Measurements from ENCODE around the gene PLD4.

The PLD4 gene

DNA sequence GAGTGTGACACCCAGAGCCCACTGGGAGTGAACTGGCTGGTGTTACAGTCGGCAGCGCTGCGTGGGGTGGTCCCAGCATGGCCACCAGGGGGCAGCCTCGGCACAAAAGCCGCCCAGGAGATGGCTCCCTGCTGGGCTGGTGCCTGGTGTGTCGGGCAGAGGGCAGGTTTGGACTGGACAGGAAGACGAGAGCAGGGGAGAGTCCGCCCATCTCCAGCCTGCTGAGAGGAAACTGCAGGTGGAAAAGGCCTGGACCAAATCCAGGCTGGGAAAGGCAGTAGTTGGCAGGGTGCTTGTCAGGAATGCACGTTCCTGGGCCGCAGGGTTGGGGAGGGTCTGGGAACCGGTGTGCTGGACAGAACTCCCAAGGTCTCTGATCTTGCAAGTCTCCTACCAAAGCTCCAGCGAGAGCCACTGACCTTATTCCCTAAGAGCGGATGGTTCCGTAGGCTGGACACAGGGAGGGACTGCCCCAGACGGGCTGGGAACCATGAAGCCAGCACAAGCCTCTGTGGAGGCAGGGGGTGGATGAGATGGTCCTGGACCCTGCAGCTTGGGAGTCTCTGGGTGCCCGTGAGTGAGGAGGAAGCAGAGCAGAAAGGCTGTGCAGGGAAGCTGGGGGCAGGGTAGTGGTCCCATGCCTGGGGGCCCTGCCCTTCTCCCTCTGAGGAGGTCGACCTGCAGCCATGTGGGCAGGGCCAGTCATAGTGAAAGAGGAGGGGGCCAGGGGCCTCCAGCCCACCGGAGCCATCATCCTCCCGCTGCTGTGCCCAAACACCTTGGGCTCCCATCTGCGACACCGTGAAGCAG is 51.7 kb downstream of the PLD4 start:
- peak; percentile 76 to 77 for DNase-seq

DNA sequence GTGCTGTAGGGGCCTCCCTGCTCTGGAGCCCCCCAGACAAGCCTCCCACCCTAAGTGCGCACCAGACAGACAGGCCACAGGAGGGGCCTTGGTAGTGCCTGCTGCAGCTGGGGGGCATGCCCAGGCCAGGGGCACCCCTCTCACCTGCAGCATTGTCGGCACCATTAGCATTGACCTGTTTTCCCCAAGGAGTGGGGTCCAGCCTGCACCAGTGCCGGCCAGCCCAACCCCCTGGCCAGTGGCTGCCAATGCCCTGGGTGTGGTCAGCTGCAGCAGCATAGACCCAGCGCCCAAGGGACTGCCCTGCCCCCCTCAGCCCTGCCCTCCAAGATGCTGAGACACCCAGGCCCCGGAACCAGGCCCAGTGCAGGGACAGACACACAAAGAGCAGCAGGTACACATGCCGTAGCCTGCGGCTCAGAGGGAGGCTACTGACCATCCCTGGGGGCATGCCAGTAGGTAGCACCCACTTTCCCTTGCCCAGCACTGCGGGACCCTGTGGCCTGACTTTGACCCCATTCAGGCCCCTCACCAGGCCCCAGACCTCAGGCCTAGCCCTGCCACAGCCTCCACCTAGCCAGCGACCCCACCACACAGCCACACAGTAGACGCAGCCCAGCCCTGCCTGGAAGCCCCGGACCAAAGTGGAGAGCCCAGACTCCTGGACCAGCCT is 52.5 kb downstream of the PLD4 start:
- no peak for DNase-seq

DNA sequence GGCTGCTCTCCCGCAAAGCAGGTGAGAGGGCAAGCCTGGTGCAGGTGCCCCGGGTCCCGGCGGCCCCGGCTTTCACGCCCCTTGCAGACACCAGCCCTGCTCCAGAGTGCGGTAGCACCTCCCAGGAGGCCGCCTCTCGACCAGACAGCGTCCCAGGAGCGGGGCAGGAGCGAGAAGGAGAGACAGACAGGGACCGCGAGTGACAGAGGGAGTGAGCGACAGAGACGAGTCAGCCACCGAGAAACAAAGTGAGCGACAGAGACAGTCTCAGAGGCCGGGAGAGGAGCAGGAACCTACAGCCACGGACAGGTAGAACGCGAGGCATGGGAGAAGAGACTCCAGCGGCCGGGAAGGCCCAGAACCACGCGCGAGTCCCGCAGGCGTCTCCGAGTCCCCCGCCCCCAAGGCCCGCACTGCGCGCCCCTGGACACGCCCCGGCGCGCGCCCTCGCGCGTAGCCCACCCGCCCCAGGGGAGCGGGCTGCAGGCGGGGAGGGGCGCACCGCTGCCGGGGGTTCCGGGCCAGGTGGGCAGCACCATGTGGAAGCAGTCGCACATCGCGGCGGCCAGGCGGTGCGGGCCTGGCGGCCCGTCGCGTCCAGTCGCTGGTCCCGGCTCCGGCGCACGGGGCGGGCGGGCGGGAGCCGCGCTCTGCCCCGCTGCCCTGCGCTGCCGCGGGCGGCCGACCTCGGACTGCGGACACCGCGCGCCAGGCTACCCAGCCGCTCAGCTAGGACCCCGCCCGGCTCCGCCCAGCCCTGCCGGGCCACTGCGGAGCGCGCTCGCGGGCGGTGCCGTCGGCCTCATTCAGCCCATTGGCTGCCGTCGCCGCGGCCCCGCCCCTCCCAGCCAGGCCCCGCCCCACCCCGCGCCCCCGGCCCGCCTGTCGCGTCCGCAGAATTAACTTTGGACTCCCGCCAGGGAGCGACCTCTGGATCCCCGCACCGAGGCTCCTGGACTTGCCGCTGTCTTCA is 53.3 kb downstream of the PLD4 start, which contains the start of gene AHNAK2:
Gene AHNAK2 (minus strand): TSS at position 694 of the 973 bp plus-strand sequence. CDS start 137 bp downstream, at position 557.
- DNase-seq, result no peak

DNA sequence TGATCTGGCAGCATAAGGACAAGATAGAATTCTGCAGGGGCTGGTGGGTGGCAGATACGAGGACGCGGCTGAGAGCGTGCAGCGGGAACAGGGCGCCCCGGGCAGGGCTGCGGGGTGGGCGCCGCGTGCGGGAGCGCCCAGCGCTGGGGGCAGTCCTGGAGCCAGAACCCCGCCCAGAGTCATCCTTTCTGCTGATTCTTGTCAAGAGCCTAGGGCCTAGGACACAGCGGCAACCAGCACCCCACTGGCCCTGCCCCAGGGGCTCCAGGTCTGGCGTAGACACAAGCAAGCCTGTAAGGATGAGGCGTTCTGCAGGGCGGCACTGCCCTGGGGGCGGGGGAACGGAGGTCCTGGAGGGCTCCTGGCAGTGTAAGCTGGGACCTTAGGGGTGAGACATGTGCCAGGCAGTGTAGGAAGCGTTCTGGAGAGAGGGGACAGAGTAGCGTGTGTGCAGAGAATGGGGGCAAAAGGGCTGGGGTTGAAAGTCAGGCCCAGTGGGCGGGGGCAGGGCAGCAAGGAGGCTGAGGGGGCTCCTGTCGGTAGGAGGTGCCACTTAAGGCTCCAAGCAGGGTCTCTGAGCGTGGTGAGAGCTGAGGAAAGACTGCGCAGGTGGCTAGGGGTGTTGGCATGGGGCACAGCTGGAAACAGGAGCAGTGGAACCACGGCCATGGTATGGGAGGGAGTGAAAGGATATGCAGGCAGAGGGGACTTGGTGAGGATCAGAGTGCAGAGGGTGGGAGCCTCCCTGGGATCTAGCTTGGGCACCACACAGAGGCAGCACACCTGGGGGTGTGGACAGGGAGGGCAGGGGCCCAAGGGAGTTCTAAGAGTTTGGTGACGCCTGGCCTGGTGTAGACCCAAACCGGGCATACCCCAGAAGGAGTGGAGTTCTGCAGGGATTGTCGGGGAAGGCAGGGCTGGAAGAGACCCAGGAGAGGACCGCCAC is 54.3 kb downstream of the PLD4 start:
- no peak for DNase-seq

DNA sequence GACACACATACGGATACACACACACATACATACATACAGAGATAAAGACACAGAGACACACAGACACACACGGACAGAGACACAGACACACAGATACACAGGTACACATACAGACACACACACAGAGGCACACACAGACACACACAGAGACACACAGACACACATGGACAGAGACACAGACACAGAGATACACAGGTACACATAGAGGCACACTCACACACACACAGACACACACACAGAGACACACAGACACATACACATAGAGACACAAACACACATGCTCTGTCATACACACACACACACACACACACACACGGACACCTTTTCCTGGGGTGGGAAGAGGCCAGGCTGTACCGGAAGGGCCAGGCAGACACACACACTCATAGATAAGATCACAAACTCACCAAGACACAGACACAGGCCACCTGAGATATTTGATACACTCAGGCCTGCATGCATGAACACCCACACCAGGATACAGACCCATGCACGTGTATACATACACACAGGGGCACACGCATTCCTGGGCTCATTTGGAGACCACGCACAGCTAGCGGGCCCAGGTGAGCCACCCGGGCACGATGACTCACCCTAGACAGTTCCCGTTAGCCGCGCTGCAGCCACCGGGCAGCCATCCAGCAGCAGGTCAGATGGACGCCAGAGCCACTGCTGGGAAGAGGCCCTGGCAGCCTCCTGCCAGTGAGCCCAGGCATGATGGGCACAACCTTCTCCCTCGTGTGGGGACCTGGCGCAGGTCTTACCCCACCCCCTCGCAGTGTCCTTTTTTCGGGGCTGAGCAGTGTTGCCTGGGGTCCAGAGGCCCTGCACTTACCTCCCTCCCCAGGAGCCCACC is 55.3 kb downstream of the PLD4 start:
- no peak for DNase-seq

DNA sequence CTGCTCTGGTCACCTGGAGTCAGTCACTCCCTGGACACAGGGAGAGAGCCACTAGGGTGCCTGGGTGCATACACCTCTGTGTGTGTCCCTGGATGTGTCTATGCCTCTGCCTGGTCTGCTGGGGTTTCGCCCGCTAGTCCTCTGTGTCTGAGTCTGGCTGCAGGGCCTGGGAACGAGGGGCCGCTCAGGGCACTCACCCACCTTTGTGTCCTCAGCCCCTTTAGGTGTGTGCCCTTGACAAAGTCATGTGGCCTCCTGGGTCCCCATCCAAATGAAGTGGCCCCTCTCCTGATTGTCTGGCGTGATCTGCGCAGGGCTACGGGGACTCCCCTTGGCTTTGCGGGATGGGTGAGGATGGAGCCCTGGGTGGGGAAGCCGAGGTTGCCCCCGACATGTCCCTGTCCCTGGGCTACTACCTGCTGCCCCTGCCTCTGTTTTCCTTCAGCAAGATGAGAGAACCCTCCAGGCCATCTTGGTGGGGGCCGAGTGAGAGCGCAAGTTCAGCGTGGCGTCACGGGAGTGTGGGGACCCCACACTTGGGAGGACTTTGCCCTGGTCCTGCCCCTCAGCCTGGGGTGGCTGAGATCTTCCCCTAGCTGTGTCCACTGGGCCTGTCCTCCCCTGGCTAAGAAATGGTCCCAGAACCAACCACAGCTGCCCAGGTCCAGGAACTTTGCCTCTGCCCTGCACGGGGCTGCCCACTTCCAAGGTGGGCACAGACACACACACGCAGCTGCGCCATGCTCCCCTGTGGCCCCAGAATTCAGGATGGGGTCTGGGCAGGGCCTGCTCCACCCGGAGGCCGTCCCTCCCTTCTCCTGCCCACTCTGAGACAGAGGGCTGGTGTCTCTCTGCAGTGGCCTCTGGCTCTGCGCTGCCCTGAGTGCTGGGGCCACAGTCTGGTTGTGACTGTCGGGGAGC is 56.2 kb downstream of the PLD4 start:
- DNase-seq, result no peak

DNA sequence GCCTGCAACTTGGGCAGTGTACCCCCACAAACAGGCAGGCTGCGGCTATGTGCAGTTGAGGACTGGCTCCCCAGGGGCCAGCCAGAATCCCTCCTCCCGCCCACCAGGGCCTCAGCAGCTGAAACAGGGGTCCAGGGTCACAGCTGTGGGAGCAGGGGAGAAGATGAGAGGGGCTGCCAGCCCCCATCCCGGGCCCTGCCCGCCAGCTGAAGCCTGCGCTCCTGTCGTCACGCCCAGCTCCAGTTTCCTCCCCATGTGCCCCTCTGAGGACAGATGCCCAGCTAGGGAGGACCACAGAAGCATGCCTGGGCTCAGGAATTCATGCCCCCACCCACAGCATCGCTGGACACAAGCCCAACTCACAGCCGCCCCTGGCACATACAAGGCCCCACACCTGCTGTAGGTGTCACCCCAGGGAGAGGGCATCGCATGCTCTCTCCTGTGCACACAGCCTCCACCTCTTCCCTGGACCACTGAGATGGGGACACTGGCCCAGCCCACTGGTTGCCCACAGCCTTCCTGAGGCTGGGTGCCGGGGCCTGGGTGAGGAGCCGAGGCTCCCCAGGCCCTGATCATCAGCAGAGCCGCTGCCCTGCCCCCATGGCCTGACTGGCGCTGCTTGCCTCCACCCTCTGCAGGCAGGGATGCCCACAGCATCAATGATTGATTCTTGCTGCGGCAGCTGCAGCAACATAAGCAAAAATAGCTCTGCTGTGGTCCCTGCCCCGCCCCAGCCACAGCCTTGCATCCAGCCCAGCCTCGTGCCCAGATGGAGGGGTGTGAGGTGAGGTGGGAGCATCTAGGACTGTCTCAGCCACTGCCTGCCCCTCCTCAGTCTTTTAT is 57.2 kb downstream of the PLD4 start:
- DNase-seq, result no peak

DNA sequence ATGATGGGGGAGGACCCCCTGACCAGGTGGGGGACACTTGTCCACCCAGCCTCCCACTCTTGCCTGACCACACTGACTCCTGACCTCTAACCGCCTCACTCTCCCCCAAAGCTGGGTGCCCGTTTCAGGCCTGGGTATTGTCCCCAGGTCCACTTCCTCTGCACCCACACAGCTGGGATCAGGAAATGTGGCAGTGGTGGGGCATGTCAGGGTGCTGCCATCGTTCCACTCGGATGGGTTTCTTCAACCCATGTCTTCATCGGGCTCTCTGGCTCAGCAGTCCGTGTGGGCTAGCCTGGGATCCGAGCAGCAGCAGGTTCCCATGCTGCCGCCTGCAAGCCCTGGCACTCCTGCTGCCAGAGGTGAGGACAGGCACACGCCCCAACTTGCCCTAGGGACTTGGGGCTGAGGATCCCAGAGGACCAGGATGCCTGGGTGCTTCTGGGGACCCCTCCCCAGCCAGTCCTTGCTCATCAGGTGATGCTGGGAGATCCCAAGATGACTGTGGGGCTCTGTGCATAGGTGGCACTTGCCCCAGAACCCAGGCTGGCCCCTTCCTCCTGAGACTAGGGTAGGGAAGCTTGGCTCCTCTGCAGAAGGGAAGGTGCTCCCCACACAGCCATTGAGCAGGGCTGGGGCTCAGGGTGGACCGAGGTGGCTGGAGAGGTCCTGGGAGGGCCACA is 58.0 kb downstream of the PLD4 start:
- no peak for DNase-seq

Measured in bone marrow (tissue), 2 donors.